C4-2B (cell line): ENCODE measurements around the gene KLF16.

Experiments used
- CTCF ChIP-seq: fragments of 450-650 bp; conservative IDR thresholded peaks from 2 replicates; pipeline ENCODE4 v1.5.1; 2017; ENCODE audit warnings: mild to moderate bottlenecking
- ZFX ChIP-seq: fragments of 450-650 bp; IDR thresholded peaks from 2 replicates; pipeline ENCODE4 v1.6.1; 2017

GRCh38 chr19:1823539-1824251 lies 39.7 kb downstream of the KLF16 start:
- no peak for TF ChIP-seq ZFX
- TF ChIP-seq CTCF: no peak
